Peyer's patch (tissue), 4 donors: Measurements from ENCODE around the gene OR52N5.

Experiments used
- CTCF ChIP-seq, 6 experiments: fragments of 450-650 bp in 4 of 6; fragments of 200-600 bp in 2 of 6; sonication (generic) in 1 of 6; IDR thresholded peaks; one replicate each; pipeline ENCODE4 v1.5.1; 2017 to 2019; ENCODE audit warnings: antibody characterized with exemption in 6 of 6, mild to moderate bottlenecking in 3 of 6, moderate library complexity in 1 of 6
- POLR2A ChIP-seq, 2 donors: fragments of 450-650 bp; IDR thresholded peaks; one replicate each; pipeline ENCODE4 v1.5.1; 2017; ENCODE audit warnings: antibody characterized with exemption in 2 of 2, mild to moderate bottlenecking in 2 of 2, moderate library complexity in 2 of 2

- TF ChIP-seq POLR2A (IDR thresholded peaks at IDR 0.05) = no peak
- no peak for TF ChIP-seq CTCF (IDR thresholded peaks at IDR 0.05)
Measured at GRCh38 chr11:5738431-5738830, 44.7 kb downstream of the OR52N5 start.
